Tibial nerve (tissue), 4 donors: ENCODE results near the gene TMCO2. TPM values are rescaled to one million over a fixed set of nuclear protein-coding genes. Genes with fewer than 3 reads are reported as not detected.

Experiments
- DNase-seq, 2 donors: peaks; one replicate each; pipeline ENCODE4 v3.0.0-alpha.2; 2019; ENCODE audit warnings: low spot score in 2 of 2
- H3K27ac ChIP-seq, 4 donors: fragments of 200-600 bp; sonication (generic) in 3 of 4; one replicate each; pipeline ENCODE4 v1.5.1; 2017 to 2019; ENCODE audit warnings: mild to moderate bottlenecking in 1 of 4
- H3K27me3 ChIP-seq, 2 donors: fragments of 200-600 bp; sonication (generic) in 1 of 2; one replicate each; pipeline versions ENCODE4 v1.5.1 to v1.6.0; 2017 to 2019
- H3K36me3 ChIP-seq, 3 donors: fragments of 200-600 bp; sonication (generic); one replicate each; pipeline ENCODE4 v1.5.1; 2018 to 2019
- H3K4me1 ChIP-seq, 4 donors: fragments of 200-600 bp; sonication (generic) in 3 of 4; one replicate each; pipeline ENCODE4 v1.5.1; 2017 to 2019
- H3K4me3 ChIP-seq, 4 donors: fragments of 200-600 bp; sonication (generic) in 3 of 4; one replicate each; pipeline ENCODE4 v1.5.1; 2017 to 2019; ENCODE audit warnings: mild to moderate bottlenecking in 1 of 4, moderate library complexity in 1 of 4
- H3K9me3 ChIP-seq, 4 donors: fragments of 200-600 bp; sonication (generic) in 3 of 4; one replicate each; pipeline ENCODE4 v1.5.1; 2017 to 2019
- EP300 ChIP-seq, 2 donors: sonication (generic); formaldehyde crosslinking; IDR thresholded peaks; one replicate each; pipeline ENCODE4 v1.6.1; 2017; ENCODE audit warnings: antibody characterized with exemption in 2 of 2, mild to moderate bottlenecking in 1 of 2
- POLR2A ChIP-seq, 2 donors: fragments of 450-650 bp; IDR thresholded peaks; one replicate each; pipeline ENCODE4 v1.6.1; 2017; ENCODE audit warnings: antibody characterized with exemption in 2 of 2, mild to moderate bottlenecking in 2 of 2, moderate library complexity in 2 of 2
- WGBS, 2 donors: methylation state at CpG; one replicate each; pipeline ENCODE4 v1.1.5; 2018; 5-methylcytosine and 5-hydroxymethylcytosine counted together
- total RNA-seq, 4 donors: library from RNA; depleted of rRNA; stranded (reverse); fragments of >200 nt; gene quantifications; one replicate each; pipeline ENCODE4 v1.1.0, GENCODE V29; 2016
- TF ChIP-seq, protein P1 (sequence below), 5 experiments: fragments of 200-600 bp in 3 of 5; fragments of 450-650 bp in 2 of 5; sonication (generic) in 3 of 5; IDR thresholded peaks; one replicate each; pipeline ENCODE4 v1.5.1; 2016 to 2019; ENCODE audit warnings: antibody characterized with exemption in 5 of 5, mild to moderate bottlenecking in 3 of 5, moderate library complexity in 2 of 5

The TMCO2 gene
- total RNA-seq, 4 donors from 2014 or later: not detected

DNA sequence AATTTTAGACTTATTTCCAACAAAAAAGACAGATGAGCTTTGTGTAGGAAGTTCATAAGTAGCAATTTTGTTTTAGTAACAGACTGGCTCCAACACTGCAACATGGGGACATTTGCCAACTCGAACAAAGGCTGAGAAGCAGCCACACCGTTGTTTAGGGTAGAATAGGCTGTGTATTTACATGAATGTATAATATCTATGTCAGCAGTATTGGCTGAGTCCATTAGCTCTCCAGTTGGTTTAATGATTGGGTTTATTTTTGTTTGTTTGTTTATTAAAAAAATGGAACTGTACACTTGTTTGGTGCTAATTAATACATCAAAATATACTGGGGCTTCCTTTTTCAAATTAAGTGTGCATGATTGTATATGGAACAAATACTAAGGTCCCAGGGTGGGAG lies 7.3 kb upstream of the TMCO2 start:
- Histone ChIP-seq H3K4me1 (no peaks in the 10 kb centered on the region), H3K27me3 (no peaks in the 10 kb centered on the region), H3K9me3 (no peaks in the 10 kb centered on the region), H3K4me3 (no peak overlapping the region), H3K36me3 (peaks cover 0 to 38% (median 0%) of the 10 kb centered on the region in 3 donors), H3K27ac (no peak overlapping the region)
- no peak for DNase-seq
- TF ChIP-seq, protein P1, sequence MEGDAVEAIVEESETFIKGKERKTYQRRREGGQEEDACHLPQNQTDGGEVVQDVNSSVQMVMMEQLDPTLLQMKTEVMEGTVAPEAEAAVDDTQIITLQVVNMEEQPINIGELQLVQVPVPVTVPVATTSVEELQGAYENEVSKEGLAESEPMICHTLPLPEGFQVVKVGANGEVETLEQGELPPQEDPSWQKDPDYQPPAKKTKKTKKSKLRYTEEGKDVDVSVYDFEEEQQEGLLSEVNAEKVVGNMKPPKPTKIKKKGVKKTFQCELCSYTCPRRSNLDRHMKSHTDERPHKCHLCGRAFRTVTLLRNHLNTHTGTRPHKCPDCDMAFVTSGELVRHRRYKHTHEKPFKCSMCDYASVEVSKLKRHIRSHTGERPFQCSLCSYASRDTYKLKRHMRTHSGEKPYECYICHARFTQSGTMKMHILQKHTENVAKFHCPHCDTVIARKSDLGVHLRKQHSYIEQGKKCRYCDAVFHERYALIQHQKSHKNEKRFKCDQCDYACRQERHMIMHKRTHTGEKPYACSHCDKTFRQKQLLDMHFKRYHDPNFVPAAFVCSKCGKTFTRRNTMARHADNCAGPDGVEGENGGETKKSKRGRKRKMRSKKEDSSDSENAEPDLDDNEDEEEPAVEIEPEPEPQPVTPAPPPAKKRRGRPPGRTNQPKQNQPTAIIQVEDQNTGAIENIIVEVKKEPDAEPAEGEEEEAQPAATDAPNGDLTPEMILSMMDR (IDR thresholded peaks at IDR 0.05): no peak
- no peak for TF ChIP-seq EP300 (IDR thresholded peaks at IDR 0.05)
- no peak for TF ChIP-seq POLR2A (IDR thresholded peaks at IDR 0.05)
- WGBS, 2 donors: 76% methylated on average over 2 of the region's 2 CpGs

DNA sequence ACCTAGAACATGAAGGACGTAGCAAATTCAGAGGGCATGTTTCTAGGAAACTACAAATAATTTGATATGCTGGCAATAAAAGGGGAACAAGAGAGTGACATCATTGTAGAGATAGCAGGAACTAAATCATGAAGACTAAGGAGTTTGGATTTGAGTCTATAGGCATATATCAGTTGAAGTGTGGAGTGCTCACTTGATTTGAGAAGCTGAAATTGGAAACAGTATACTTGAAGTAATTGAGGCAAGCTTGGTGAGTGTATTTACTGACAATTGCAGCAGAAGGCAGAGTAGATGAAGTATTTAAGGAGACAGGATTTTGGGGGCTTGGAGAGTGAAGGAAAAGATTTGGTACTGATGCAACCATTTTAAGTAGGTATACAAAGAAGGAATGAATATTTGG lies 6.4 kb upstream of the TMCO2 start:
- H3K9me3 ChIP-seq: no peaks in the 10 kb centered on the region
- H3K4me1 ChIP-seq: no peaks in the 10 kb centered on the region
- no peak overlapping the region for H3K4me3 ChIP-seq
- no peaks in the 10 kb centered on the region for H3K27me3 ChIP-seq
- TF ChIP-seq, protein P1 (IDR thresholded peaks at IDR 0.05): no peak
- no peak for TF ChIP-seq POLR2A (IDR thresholded peaks at IDR 0.05)
- TF ChIP-seq EP300 (IDR thresholded peaks at IDR 0.05): no peak
- no peak overlapping the region for H3K27ac ChIP-seq
- no peak for DNase-seq
- peaks cover 0 to 28% (median 0%) of the 10 kb centered on the region in 3 donors for H3K36me3 ChIP-seq
- 81 to 83% methylated on average over 1 of the region's 1 CpG for WGBS, 2 donors

DNA sequence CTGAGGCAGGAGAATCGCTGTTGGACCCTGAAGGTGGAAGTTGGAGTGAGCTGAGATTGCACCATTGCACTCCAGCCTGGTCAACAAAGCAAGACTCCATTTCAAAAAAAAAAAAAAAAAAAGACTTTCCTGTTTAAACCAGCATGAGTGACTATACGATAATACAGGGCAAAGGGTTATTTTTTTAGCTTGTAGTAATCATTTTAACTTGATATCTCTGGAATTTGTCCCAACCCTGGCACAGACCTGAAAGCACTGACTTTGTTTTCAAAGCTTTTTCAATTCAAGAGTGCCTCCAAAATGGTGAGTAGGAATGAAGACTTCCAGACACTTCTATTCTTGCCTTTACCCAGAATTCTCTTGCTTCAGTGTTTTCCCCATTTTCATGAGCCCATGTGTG lies 4.4 kb upstream of the TMCO2 start:
- H3K27me3 ChIP-seq: no peaks in the 10 kb centered on the region
- DNase-seq: no peak
- H3K27ac ChIP-seq: no peak overlapping the region
- no peaks in the 10 kb centered on the region for H3K9me3 ChIP-seq
- peaks cover 0 to 8% (median 0%) of the 10 kb centered on the region in 3 donors for H3K36me3 ChIP-seq
- TF ChIP-seq, protein P1 (IDR thresholded peaks at IDR 0.05): no peak
- no peak for TF ChIP-seq EP300 (IDR thresholded peaks at IDR 0.05)
- no peak for TF ChIP-seq POLR2A (IDR thresholded peaks at IDR 0.05)
- no peak overlapping the region for H3K4me3 ChIP-seq
- H3K4me1 ChIP-seq: no peaks in the 10 kb centered on the region
- WGBS, 2 donors: 54 to 57% methylated on average over 2 of the region's 2 CpGs

DNA sequence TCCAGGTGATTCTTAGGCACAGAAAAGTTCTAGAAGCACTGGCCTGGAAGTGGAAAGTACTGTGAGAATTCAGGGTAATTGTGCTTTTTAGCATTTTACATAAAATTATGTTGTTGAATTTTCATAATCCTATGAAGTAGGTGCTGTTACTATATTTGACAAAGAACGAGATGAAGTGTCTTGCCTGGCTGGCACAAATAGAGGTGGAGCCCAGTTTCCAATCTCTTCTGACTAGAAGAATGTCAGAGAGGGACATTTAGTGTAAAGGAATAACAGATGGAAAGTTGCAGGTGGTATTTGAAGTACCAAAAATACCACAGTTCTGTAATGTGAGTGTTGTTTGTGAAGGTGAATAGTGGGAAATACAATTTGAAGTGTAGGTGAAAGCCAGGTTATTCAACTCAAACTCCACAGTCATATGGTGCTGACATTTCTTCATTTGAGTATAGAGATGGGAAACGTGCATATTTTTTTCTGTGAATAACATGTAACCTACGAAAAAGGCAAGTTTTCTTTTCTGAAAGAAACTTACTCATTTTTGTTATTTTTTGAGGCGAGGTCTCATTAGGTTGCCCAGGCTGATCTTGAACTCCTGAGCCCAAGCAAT lies 3.5 kb upstream of the TMCO2 start:
- Histone ChIP-seq H3K36me3 (peaks cover 0 to 2% (median 0%) of the 10 kb centered on the region in 3 donors), H3K4me1 (no peaks in the 10 kb centered on the region), H3K27ac (no peak overlapping the region), H3K27me3 (no peaks in the 10 kb centered on the region), H3K4me3 (no peak overlapping the region), H3K9me3 (no peaks in the 10 kb centered on the region)
- TF ChIP-seq POLR2A (IDR thresholded peaks at IDR 0.05) (no peak), EP300 (IDR thresholded peaks at IDR 0.05) (no peak)
- TF ChIP-seq, protein P1 (IDR thresholded peaks at IDR 0.05): no peak
- DNase-seq: no peak
- WGBS, 2 donors: 63 to 72% methylated on average over 4 of the region's 4 CpGs

DNA sequence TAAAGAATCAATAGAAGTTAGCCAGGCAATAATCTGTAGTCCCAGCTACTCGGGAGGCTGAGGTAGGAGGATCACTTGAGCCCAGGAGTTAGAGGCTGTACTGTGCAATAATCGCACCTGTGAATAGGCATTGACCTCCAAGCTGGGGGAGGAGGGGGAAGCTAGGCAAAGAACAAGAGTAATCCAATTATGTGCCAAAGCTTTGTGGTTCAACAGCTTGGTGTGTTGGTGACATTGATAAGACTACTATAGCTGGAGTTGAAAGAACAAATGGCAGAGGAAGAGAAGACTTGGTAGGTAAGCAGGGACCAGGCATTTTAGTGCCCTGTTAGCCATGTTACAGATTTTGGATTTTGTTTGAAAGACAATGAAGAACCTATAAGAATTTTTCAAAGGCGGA lies 2.1 kb upstream of the TMCO2 start:
- Histone ChIP-seq H3K9me3 (no peaks in the 10 kb centered on the region), H3K27me3 (no peaks in the 10 kb centered on the region), H3K4me1 (no peaks in the 10 kb centered on the region), H3K27ac (no peak overlapping the region), H3K36me3 (no peaks in the 10 kb centered on the region), H3K4me3 (no peak overlapping the region)
- DNase-seq: no peak
- WGBS, 2 donors: 93 to 96% methylated on average over 3 of the region's 3 CpGs
- no peak for TF ChIP-seq EP300 (IDR thresholded peaks at IDR 0.05)
- no peak for TF ChIP-seq POLR2A (IDR thresholded peaks at IDR 0.05)
- TF ChIP-seq, protein P1 (IDR thresholded peaks at IDR 0.05): no peak
